Effector memory CD8-positive, alpha-beta T cell (primary cell): ENCODE data around the gene HDAC10.

ENCODE experiments used
- ATAC-seq: fragments of 150-1000 bp; cut with Tn5 transposase; replicated peaks from 2 replicates; pipeline ENCODE4 v1.10.0; 2021; ENCODE audit warnings: mild to moderate bottlenecking, moderate library complexity
- DNase-seq, 3 experiments: peaks; one replicate each; pipeline ENCODE4 v3.0.0; 2021
- H3K27ac Mint-ChIP-seq, 2 donors: one replicate each; pipeline ENCODE4 v1.8.0; 2022; ENCODE audit warnings: mild to moderate bottlenecking in 2 of 2, mixed read lengths in 2 of 2, moderate library complexity in 2 of 2
- H3K27me3 Mint-ChIP-seq, 2 donors: one replicate each; pipeline ENCODE4 v1.8.0; 2022; ENCODE audit warnings: mixed read lengths in 2 of 2
- H3K36me3 Mint-ChIP-seq: one replicate; pipeline ENCODE4 v1.8.0; 2022; ENCODE audit warnings: mild to moderate bottlenecking, moderate library complexity, mixed read lengths; ENCODE audit not compliant: insufficient read depth
- H3K4me1 Mint-ChIP-seq, 2 donors: one replicate each; pipeline ENCODE4 v1.8.0; 2022; ENCODE audit warnings: low read depth in 2 of 2, mixed read lengths in 2 of 2
- H3K4me3 Mint-ChIP-seq, 2 donors: one replicate each; pipeline ENCODE4 v1.8.0; 2022; ENCODE audit warnings: mild to moderate bottlenecking in 2 of 2, mixed read lengths in 2 of 2, moderate library complexity in 2 of 2
- H3K9me3 Mint-ChIP-seq, 2 donors: one replicate each; pipeline ENCODE4 v1.8.0; 2022; ENCODE audit warnings: mixed read lengths in 2 of 2
- total RNA-seq, 9 experiments: gene quantifications; one replicate each; lab custom pipeline; 2026; lab: John Stamatoyannopoulos, UW

Gene HDAC10, protein sequence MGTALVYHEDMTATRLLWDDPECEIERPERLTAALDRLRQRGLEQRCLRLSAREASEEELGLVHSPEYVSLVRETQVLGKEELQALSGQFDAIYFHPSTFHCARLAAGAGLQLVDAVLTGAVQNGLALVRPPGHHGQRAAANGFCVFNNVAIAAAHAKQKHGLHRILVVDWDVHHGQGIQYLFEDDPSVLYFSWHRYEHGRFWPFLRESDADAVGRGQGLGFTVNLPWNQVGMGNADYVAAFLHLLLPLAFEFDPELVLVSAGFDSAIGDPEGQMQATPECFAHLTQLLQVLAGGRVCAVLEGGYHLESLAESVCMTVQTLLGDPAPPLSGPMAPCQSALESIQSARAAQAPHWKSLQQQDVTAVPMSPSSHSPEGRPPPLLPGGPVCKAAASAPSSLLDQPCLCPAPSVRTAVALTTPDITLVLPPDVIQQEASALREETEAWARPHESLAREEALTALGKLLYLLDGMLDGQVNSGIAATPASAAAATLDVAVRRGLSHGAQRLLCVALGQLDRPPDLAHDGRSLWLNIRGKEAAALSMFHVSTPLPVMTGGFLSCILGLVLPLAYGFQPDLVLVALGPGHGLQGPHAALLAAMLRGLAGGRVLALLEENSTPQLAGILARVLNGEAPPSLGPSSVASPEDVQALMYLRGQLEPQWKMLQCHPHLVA
- total RNA-seq, result 0.67 to 4.6 (median 1.6) reads per million in 9 experiments

DNA sequence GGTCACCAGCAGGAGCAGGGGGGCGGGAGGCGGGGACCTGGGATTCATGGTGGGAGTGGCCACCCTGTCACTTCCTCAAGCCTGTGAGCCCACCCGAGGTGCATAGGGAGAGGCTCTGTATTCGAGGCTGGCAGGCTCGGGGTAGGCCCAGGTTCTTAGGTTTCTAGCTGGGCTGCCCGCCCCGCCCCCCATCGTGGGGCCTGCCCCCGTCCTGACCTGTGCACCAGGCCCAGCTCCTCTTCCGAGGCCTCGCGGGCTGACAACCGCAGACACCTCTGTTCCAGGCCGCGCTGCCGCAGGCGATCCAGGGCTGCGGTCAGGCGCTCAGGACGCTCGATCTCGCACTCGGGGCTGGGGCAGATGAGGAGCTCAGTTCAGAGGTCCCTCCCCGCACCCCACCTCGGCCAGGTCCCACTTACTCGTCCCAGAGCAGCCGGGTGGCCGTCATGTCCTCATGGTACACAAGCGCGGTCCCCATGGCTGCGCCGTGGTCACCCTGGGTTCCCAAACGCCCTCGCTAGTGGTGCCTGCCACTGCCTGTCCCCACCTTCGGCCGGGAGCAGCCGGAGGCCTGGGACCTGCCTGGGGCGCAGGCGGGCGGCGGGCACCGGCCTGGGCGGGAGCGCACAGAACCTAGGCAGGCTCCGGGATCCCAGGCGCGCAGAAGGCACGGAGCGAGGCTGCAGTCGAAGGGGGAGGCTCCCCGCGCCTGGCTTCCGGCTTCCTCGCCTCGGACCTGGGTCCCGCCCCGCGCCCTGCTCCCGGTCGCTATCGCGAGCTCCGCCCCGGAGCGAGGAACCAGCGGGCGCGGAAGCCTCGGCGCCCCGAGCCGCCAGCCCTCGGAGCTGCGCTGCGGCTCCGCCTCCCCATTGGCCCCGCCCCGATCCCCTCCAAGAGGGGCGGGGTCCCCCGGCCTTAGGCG, at the start of gene HDAC10:
Gene HDAC10 (minus strand): TSS at position 711 of the 922 bp plus-strand sequence. CDS start 233 bp downstream, at position 478.
- DNase-seq (peak; percentile 63 to 68 (median 65)), ATAC-seq (peak; percentile 64)
- Mint-ChIP-seq H3K36me3 (peaks cover 19% of the 10 kb centered on the region), H3K4me1 (peaks cover 8 to 18% of the 10 kb centered on the region in 2 donors), H3K9me3 (no peaks in the 10 kb centered on the region), H3K27ac (peak within 1 kb of the TSS in 1 of 2 donors; percentile 65), H3K27me3 (no peaks in the 10 kb centered on the region), H3K4me3 (peak within 1 kb of the TSS; percentile 66 to 79)

DNA sequence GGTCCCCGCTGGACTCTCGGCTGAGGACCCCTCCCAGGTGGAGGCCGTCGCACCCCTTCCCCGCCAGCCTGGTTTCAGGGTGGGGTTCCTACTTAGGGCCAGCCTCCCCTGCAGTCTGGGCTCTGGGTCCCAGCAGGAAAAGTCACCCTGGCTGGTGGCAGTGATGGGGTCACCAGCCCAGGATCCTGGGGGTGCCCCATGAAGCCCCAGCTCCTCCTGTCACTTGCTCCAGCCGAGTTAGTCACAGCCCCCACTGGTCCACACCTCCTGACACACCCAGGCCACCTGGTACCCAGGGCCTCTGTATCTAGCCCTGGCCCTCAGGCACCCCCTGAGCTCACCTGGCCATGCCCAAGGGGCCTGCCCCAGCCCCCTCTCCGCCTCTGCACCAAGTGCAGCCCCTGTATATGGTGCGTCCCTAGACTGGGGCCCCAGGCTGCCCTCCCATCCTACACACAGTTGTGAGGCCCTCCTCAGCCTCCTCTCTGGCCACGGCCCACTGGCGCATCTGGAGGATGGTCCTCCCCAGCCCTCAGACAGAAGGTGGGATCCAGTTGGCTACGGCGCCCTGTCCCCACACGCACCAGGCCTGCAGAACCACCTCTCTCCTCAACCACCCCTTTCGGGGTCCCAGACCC, 49.7 kb upstream of the HDAC10 start:
- no peaks in the 10 kb centered on the region for H3K9me3 Mint-ChIP-seq
- no peak for ATAC-seq
- DNase-seq, result no peak
- peaks cover 7 to 54% of the 10 kb centered on the region in 2 donors for H3K27me3 Mint-ChIP-seq
- H3K27ac Mint-ChIP-seq, result peak overlapping the region in 1 of 2 donors; percentile 46
- H3K4me3 Mint-ChIP-seq, result no peak overlapping the region
- H3K36me3 Mint-ChIP-seq, result no peaks in the 10 kb centered on the region
- H3K4me1 Mint-ChIP-seq, result no peaks in the 10 kb centered on the region

DNA sequence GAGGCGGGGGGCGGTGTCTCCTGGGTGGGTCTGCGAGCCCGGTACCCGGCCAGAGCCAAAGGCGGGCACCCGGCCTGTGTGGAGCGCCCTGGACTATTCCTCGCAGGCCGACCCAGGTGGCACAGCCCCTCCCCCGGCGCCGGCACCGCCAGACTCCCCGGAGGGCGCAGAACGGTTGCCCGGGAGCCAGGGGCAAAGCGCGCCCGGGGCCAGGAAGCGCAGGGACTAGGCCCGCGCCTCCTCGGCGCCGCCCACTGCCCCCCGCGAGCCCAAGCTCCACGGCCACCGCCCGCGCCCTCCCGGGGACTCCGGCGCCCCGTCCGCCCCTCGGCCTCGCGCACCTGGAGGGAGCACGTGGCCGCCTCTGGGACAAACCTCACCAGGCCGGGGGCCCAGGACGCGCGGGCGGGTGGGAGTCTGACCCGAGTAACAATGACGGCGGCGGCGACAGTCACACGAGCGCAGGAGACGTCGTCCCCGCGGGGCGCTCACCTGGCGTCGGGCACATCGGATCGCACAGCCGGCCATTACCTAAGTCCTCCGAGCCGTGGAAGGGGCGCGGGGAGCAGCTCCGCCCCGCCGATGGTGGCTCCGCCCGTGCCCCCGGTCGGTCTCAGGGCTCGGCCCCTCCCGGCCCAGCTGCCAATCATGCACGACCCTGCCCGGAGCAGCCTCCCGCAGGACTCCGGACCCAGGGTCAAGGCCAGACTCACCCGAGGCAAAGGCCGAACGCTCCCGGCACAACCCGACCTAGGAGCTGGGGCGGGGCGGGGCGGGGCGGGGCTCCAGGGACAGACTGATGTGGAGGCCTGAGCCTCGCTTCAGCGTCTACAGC, 48.9 kb upstream of the HDAC10 start:
- Mint-ChIP-seq H3K9me3 (no peaks in the 10 kb centered on the region), H3K27ac (no peak overlapping the region), H3K4me3 (no peak overlapping the region), H3K36me3 (no peaks in the 10 kb centered on the region), H3K4me1 (no peaks in the 10 kb centered on the region), H3K27me3 (peaks cover 2 to 47% of the 10 kb centered on the region in 2 donors)
- DNase-seq, result no peak
- ATAC-seq, result no peak

DNA sequence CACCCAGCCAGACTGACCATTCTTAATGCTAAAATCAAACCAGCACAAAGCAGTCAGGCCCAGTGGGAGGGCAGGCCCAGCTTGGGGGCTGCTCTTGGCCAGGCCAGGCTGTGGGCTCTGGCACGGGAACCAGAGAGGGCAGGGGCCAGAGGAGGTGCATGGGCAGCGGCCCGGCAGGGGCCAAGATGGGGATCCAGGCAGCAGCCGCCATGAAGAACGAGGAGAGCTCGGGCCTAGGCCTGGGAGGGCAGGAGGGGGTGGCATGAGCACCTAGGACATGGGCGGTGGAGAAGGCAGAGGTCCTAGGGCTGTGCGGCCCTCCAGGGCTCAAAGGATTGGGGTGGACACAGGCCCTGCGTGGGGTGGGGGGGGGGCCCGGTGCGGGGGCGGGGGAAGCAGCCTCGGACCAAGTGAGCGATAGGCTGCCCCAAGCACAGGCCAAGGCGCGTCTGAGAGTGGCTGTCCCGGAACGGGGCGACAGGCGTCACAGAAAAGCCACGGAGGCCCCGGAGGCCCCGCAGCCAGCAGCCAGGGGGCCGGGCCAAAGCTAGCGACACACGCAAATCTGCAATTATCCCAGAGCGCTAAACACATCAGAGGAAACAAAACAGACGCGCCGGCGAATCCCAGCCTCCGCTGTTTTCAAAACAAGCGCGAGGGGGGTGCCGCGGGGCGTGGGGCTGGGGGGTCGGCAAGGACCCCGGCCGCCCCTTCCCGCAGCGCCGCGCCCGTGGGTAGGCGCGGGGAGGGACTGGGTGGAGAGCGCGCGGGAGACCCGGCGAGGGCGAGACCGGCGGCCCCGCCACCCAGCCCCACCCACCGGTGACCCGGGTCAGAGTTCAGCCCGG, 48.1 kb upstream of the HDAC10 start:
- no peaks in the 10 kb centered on the region for H3K9me3 Mint-ChIP-seq
- no peaks in the 10 kb centered on the region for H3K4me1 Mint-ChIP-seq
- ATAC-seq (no peak), DNase-seq (no peak)
- peaks cover 0 to 39% of the 10 kb centered on the region in 2 donors for H3K27me3 Mint-ChIP-seq
- no peak overlapping the region for H3K27ac Mint-ChIP-seq
- H3K36me3 Mint-ChIP-seq, result no peaks in the 10 kb centered on the region
- H3K4me3 Mint-ChIP-seq, result no peak overlapping the region

DNA sequence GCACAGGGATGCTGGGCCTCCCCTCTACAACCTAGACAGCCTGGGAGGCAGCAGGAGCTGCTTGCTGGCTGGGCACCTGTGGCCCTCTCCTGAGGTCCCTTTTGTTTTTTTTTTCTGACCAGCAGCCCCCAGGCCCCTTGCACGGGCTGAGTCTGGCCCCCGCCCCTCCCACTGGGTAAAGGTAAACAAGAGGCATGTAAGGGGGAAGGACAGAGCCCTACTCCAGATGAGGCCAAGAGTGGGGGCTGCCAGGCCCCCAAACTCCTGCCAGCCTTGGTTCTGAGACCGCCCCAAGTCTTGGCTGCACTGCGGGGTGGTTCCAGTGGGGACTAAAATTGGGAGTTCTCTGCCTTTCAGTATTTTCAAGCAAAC, 47.2 kb upstream of the HDAC10 start:
- H3K9me3 Mint-ChIP-seq, result no peaks in the 10 kb centered on the region
- H3K4me1 Mint-ChIP-seq, result no peaks in the 10 kb centered on the region
- no peak overlapping the region for H3K4me3 Mint-ChIP-seq

DNA sequence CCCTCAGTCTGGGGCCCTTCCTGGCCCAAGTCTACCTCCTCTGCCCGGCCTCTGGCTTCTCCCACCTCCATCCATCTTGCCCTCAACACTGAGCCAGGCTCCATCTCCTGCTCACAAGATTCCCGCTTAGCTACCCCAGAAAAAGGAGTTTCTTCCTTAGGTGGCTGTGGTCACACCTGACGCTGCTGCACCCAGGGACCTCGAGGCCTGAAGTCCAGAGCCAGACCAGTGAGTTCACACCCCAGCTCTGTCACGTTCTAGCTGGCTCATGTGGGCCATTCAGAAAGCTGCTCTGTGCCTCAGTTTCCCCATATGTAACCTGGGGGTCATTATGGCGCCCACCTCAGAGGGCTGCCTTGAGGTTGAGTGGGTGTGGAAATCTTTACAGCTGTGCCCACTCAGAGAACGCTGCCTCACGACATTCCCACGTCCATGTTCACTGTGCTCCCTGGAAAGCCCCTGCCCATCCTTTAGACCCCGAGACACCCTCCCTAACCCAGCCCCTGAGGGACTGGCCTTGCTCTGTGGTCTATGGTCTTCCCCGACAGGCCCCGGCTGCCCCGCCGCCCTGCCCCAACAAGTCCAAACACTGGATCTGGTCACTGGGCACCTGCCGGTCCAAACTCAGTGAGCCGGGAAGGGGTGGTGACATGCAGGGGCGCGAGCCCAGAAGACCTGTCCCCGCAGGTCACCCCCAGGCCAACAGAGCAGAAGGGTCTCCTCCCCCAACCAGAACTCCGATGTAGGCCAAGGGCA, 46.6 kb upstream of the HDAC10 start:
- no peak for ATAC-seq
- H3K36me3 Mint-ChIP-seq, result no peaks in the 10 kb centered on the region
- no peaks in the 10 kb centered on the region for H3K4me1 Mint-ChIP-seq
- no peak overlapping the region for H3K27ac Mint-ChIP-seq
- DNase-seq, result no peak
- no peak overlapping the region for H3K4me3 Mint-ChIP-seq
- no peaks in the 10 kb centered on the region for H3K9me3 Mint-ChIP-seq
- H3K27me3 Mint-ChIP-seq, result peaks cover 3 to 29% of the 10 kb centered on the region in 2 donors

More for the DNA sequence above, 47.2 kb upstream of the HDAC10 start:
- no peaks in the 10 kb centered on the region for H3K36me3 Mint-ChIP-seq
- peaks cover 0 to 30% of the 10 kb centered on the region in 2 donors for H3K27me3 Mint-ChIP-seq
- ATAC-seq (no peak), DNase-seq (no peak)
- no peak overlapping the region for H3K27ac Mint-ChIP-seq

DNA sequence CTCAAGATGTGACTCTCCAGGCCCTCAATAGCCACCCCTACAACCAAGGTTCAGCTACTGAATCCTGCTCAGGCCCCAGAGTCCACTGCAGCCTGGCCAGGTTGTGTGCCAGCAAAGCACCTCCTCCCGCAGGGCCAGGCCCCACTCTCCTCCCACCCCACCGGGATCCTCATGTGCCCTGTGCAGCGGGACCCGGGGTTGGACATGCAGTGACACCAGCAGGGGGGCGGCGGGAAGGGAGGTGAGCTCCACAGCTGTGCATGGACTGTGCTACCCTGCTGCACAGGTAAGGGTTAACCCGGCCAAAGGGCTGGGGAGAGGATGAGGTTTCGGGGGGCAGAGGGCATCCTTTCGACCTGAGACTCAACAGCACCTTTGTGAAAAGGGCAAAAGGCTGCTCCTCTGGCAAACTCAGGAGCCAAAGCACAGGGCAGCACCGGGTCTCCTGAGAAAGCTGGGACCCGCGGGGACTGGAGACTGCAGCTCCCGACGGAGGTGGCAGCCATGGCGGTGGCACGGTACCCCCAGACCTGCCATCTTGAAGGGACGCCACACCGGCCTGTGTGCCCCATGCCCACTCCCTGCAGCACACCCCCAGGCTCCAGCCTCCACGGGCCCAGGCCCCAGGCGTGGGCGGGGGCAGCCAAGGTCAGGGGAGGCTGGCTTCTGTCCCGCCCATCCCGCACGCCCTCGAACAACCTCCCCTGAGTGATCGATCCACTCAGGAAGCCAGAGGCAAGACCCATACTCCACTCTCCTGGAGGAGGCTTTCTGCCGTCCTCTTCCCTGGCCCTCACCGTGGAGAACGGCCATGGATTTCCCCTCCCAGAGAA, 45.8 kb upstream of the HDAC10 start:
- H3K4me1 Mint-ChIP-seq, result peaks cover 0 to 6% of the 10 kb centered on the region in 2 donors

DNA sequence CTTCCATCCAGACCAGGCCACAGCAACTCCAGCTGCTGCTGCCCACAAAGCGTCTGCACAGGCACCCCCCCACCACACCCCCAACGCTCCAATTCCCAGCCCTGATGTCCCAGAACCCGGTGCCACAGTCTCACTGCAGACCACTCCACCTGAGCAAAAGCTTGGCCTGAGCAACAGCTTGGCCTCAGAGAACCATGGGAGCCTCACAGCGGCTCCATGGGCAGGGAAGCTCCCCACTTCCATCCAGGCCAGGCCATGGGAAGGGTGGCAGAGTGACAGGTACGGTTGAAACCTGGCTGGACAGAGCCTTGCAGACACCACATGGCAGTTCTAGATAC, 43.2 kb upstream of the HDAC10 start:
- Mint-ChIP-seq H3K36me3 (peaks cover 3% of the 10 kb centered on the region), H3K4me1 (peaks cover 0 to 6% of the 10 kb centered on the region in 2 donors), H3K27me3 (peaks cover 12 to 50% of the 10 kb centered on the region in 2 donors), H3K27ac (no peak overlapping the region), H3K9me3 (no peaks in the 10 kb centered on the region), H3K4me3 (no peak overlapping the region)
- ATAC-seq, result no peak
- no peak for DNase-seq

More for the DNA sequence above, 45.8 kb upstream of the HDAC10 start:
- Mint-ChIP-seq H3K27me3 (peaks cover 8 to 33% of the 10 kb centered on the region in 2 donors), H3K36me3 (peaks cover 2% of the 10 kb centered on the region), H3K4me3 (no peak overlapping the region), H3K9me3 (no peaks in the 10 kb centered on the region), H3K27ac (no peak overlapping the region)
- ATAC-seq (no peak), DNase-seq (no peak)

DNA sequence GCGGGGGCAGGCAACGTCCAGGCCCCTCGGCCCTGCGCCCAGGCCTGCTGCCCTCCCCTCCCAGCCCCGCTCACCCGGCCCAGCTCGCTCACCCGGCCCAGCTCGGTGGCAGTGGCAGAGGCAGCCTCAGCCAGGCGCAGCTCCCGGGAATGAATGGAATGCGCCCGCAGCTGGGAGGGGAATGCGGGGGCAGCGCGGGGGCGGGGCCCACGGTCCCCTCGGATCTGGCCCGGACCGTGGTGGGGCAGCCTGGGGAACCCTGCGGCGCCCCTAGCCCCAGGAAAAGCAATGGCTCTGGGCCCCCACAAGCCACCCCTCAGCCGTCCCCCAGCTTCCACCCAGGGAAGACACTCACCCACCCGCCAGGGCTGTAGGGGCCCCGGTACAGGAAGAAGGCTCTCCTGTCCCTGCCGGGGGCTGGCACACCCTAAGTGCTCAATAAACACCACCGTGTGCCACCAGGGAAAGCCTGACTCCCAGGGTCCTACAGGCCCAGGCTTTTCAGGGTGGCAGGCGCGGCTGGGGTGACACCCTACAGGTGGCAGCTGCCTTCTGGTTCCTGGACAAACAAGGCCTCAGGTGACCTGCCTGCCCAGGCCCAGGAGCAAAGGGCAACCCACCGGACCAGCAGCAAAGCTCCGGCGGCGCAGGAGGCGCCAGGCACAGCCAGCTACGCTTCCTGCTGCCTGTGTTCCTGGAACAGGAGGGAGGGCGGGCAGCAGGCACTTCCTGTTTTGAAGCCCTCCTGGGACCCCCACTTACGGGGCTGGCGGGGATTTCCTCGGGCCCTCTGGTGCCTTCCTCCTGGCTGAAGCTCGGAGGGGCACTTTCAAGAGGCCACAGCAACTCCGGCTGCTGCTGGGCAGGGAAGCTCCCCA, 42.6 kb upstream of the HDAC10 start:
- H3K27me3 Mint-ChIP-seq, result peaks cover 12 to 46% of the 10 kb centered on the region in 2 donors
- no peak overlapping the region for H3K4me3 Mint-ChIP-seq
- ATAC-seq (no peak), DNase-seq (no peak)
- H3K4me1 Mint-ChIP-seq, result peaks cover 0 to 6% of the 10 kb centered on the region in 2 donors
- H3K9me3 Mint-ChIP-seq, result no peaks in the 10 kb centered on the region
- H3K36me3 Mint-ChIP-seq, result peaks cover 3% of the 10 kb centered on the region
- H3K27ac Mint-ChIP-seq, result no peak overlapping the region
